CD4-positive, alpha-beta T cell treated with Interleukin-21 for 1 hour (primary cell): ENCODE results near the gene NAXD.
"Not testable (repeated sequence)": the region's sequence is repeated elsewhere in the genome, so short reads cannot be mapped to it uniquely, and the experiment has no call there.

Source experiments
- DNase-seq: peaks from one replicate; pipeline ENCODE4 v3.0.0-alpha.2; 2020

Gene NAXD

GRCh38 chr13:110669036-110669435, 53.7 kb downstream of the NAXD start:
- no peak for DNase-seq

- DNase-seq: not testable (repeated sequence)
Observed at GRCh38 chr13:110669814-110670213, 54.5 kb downstream of the NAXD start.

- DNase-seq: peak; percentile 4
Observed at GRCh38 chr13:110676595-110677587, 61.5 kb downstream of the NAXD start.

GRCh38 chr13:110677731-110678545, 62.6 kb downstream of the NAXD start:
- DNase-seq: peak; percentile 6

GRCh38 chr13:110680852-110681251, 65.5 kb downstream of the NAXD start:
- DNase-seq: peak; percentile 36

- DNase-seq: no peak
Observed at GRCh38 chr13:110681868-110682550, 66.7 kb downstream of the NAXD start.

- DNase-seq: no peak
Observed at GRCh38 chr13:110682746-110683145, 67.4 kb downstream of the NAXD start.

- peak; percentile 37 for DNase-seq
Observed at GRCh38 chr13:110683203-110683883, 68.0 kb downstream of the NAXD start.

- DNase-seq: no peak
Observed at GRCh38 chr13:110683921-110684320, 68.6 kb downstream of the NAXD start.

- DNase-seq: no peak
Observed at GRCh38 chr13:110684388-110685056, 69.2 kb downstream of the NAXD start.

GRCh38 chr13:110685305-110686020, 70.1 kb downstream of the NAXD start:
- DNase-seq: no peak

- no peak for DNase-seq
Observed at GRCh38 chr13:110687736-110688135, 72.4 kb downstream of the NAXD start.

- no peak for DNase-seq
Observed at GRCh38 chr13:110689041-110689440, 73.7 kb downstream of the NAXD start.
